Astrocyte (in vitro differentiated cells and primary cell): ENCODE data around the gene LRP1B. TPM values are rescaled to one million over a fixed set of nuclear protein-coding genes. Genes with fewer than 3 reads are reported as not detected.

Source experiments
- DNase-seq: peaks from one replicate; pipeline ENCODE4 v3.0.0-alpha.2; 2010; ENCODE audit warnings: low read depth
- FAIRE-seq: peaks from 2 replicates; lab custom pipeline; 2011; peaks lifted over from hg19 to GRCh38; lab: Jason Lieb, UNC
- H2AFZ ChIP-seq: 2 replicates; pipeline ENCODE4 v1.6.0; 2012; ENCODE audit warnings: low read depth, low read length, inconsistent platforms
- H3K27ac ChIP-seq: 2 replicates; pipeline ENCODE4 v1.5.1; 2011; ENCODE audit warnings: low read depth, low read length, inconsistent platforms
- H3K27me3 ChIP-seq: 2 replicates; pipeline ENCODE4 v1.6.0; 2011; ENCODE audit warnings: low read length, inconsistent platforms; ENCODE audit not compliant: insufficient read depth
- H3K36me3 ChIP-seq: 2 replicates; pipeline ENCODE4 v1.5.1; 2011; ENCODE audit warnings: low read length, inconsistent platforms; ENCODE audit not compliant: insufficient read depth
- H3K4me1 ChIP-seq: 2 replicates; pipeline ENCODE4 v1.5.1; 2011; ENCODE audit warnings: low read length, inconsistent platforms; ENCODE audit not compliant: insufficient read depth
- H3K4me2 ChIP-seq: 2 replicates; pipeline ENCODE4 v1.6.0; 2012; ENCODE audit warnings: low read length, inconsistent platforms
- H3K4me3 ChIP-seq: 2 replicates; pipeline ENCODE4 v1.5.1; 2011; ENCODE audit warnings: low read depth, mild to moderate bottlenecking, low read length, inconsistent platforms; ENCODE audit not compliant: insufficient read depth
- H3K79me2 ChIP-seq: 2 replicates; pipeline ENCODE4 v1.6.0; 2012; ENCODE audit warnings: mild to moderate bottlenecking, low read length, inconsistent platforms; ENCODE audit not compliant: insufficient read depth
- H3K9ac ChIP-seq: 2 replicates; pipeline ENCODE4 v1.6.0; 2012; ENCODE audit warnings: mild to moderate bottlenecking, low read length, inconsistent platforms
- H3K9me3 ChIP-seq: 2 replicates; pipeline ENCODE4 v1.5.1; 2012; ENCODE audit warnings: low read depth, mild to moderate bottlenecking, low read length, inconsistent platforms; ENCODE audit not compliant: insufficient read depth
- H4K20me1 ChIP-seq: 2 replicates; pipeline ENCODE4 v1.6.0; 2012; ENCODE audit warnings: low read length, inconsistent platforms; ENCODE audit not compliant: insufficient read depth
- H3K27ac Mint-ChIP-seq: one replicate; pipeline ENCODE4 v1.8.0; 2021; ENCODE audit warnings: mild to moderate bottlenecking, mixed read lengths; ENCODE audit not compliant: unreplicated experiment
- H3K27me3 Mint-ChIP-seq: one replicate; pipeline ENCODE4 v1.8.0; 2021; ENCODE audit warnings: low read depth, mixed read lengths; ENCODE audit not compliant: unreplicated experiment
- H3K36me3 Mint-ChIP-seq: one replicate; pipeline ENCODE4 v1.8.0; 2021; ENCODE audit warnings: low read depth, mixed read lengths; ENCODE audit not compliant: unreplicated experiment
- H3K4me1 Mint-ChIP-seq: one replicate; pipeline ENCODE4 v1.8.0; 2021; ENCODE audit warnings: low read depth, mixed read lengths; ENCODE audit not compliant: unreplicated experiment
- H3K4me3 Mint-ChIP-seq: one replicate; pipeline ENCODE4 v1.8.0; 2021; ENCODE audit warnings: mild to moderate bottlenecking, moderate library complexity, mixed read lengths; ENCODE audit not compliant: unreplicated experiment
- H3K9me3 Mint-ChIP-seq: one replicate; pipeline ENCODE4 v1.8.0; 2021; ENCODE audit warnings: mild to moderate bottlenecking, mixed read lengths; ENCODE audit not compliant: unreplicated experiment
- CTCF ChIP-seq: IDR thresholded peaks from 2 replicates; pipeline ENCODE4 v1.5.1; 2011; ENCODE audit warnings: low read depth, mild to moderate bottlenecking, inconsistent platforms, low read length, moderate library complexity; ENCODE audit not compliant: insufficient read depth
- EZH2 ChIP-seq: IDR thresholded peaks from 2 replicates; pipeline ENCODE4 v1.6.1; 2012; ENCODE audit warnings: mild to moderate bottlenecking, low read length, inconsistent platforms; ENCODE audit not compliant: insufficient read depth
- total RNA-seq: library from RNA; stranded (reverse); gene quantifications from 2 replicates; pipeline ENCODE4 v1.2.1, GENCODE V29; 2021

LRP1B gene
- total RNA-seq, 1 donor from 2014 or later: 1.5 TPM

DNA sequence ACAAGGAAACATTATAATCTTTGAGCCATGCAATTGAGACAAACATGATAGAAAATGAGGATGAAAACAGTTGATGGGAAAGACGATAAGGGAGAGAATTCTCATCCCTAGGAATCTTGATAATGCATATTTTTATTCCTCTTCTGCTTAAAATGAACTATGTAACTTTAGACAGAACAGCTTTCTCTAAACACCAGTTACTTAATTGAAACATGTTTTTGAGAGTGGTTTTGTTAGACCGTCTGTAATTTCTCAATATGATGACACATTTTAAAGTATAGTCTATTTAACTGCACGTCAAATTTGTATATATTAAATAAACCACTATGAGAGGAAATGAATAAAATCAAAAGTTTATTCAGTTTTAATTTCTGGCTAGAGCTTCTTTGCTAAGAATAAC is 1896.7 kb downstream of the LRP1B start:
- no peaks in the 10 kb centered on the region for H4K20me1 ChIP-seq
- no peak overlapping the region for H3K27ac Mint-ChIP-seq
- no peaks in the 10 kb centered on the region for H3K79me2 ChIP-seq
- H3K9ac ChIP-seq: no peak overlapping the region
- no peak for FAIRE-seq
- no peak for DNase-seq
- no peaks in the 10 kb centered on the region for H3K4me1 Mint-ChIP-seq
- H3K4me3 Mint-ChIP-seq: no peak overlapping the region
- H3K27me3 ChIP-seq: no peaks in the 10 kb centered on the region
- TF ChIP-seq CTCF (no peak), EZH2 (no peak)
- no peaks in the 10 kb centered on the region for H3K4me1 ChIP-seq
- no peaks in the 10 kb centered on the region for H3K9me3 Mint-ChIP-seq
- no peak overlapping the region for H2AFZ ChIP-seq
- H3K4me3 ChIP-seq: no peak overlapping the region
- no peaks in the 10 kb centered on the region for H3K36me3 Mint-ChIP-seq
- no peak overlapping the region for H3K4me2 ChIP-seq
- no peaks in the 10 kb centered on the region for H3K9me3 ChIP-seq
- no peaks in the 10 kb centered on the region for H3K36me3 ChIP-seq
- no peaks in the 10 kb centered on the region for H3K27me3 Mint-ChIP-seq
- H3K27ac ChIP-seq: no peak overlapping the region

- Histone ChIP-seq H3K4me1 (no peaks in the 10 kb centered on the region), H3K9me3 (no peaks in the 10 kb centered on the region), H4K20me1 (no peaks in the 10 kb centered on the region), H3K27me3 (no peaks in the 10 kb centered on the region), H3K4me2 (no peak overlapping the region), H3K27ac (no peak overlapping the region), H3K4me3 (no peak overlapping the region), H3K9ac (no peak overlapping the region), H3K36me3 (no peaks in the 10 kb centered on the region), H2AFZ (no peak overlapping the region), H3K79me2 (no peaks in the 10 kb centered on the region)
- no peak overlapping the region for H3K27ac Mint-ChIP-seq
- no peak for DNase-seq
- no peaks in the 10 kb centered on the region for H3K4me1 Mint-ChIP-seq
- no peaks in the 10 kb centered on the region for H3K27me3 Mint-ChIP-seq
- TF ChIP-seq CTCF (no peak), EZH2 (no peak)
- no peak for FAIRE-seq
- H3K9me3 Mint-ChIP-seq: no peaks in the 10 kb centered on the region
- H3K4me3 Mint-ChIP-seq: no peak overlapping the region
- no peaks in the 10 kb centered on the region for H3K36me3 Mint-ChIP-seq
Measured at GRCh38 chr2:140210963-140211362, 1919.9 kb downstream of the LRP1B start.

DNA sequence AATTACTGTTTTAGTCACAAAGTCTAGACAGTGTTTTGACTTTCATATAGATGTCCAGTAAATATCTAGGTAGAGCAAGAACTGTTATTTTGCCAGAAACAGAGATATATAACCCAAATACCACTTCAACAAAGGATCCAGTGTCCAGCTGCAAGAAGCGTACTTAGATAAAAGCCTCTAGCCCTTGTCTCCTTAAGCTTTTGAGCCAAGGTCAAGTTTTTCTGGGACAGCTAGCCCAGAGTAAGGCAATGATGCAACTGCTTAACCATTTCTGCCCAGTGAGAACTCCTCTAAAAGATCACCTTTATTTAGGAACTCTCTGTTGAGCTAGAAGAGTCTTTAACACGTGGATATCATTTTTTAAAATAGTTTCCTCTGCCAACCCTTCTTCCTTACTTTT is 1925.7 kb downstream of the LRP1B start:
- FAIRE-seq: no peak
- no peaks in the 10 kb centered on the region for H3K9me3 ChIP-seq
- Mint-ChIP-seq H3K4me3 (no peak overlapping the region), H3K27me3 (no peaks in the 10 kb centered on the region), H3K9me3 (no peaks in the 10 kb centered on the region), H3K27ac (no peak overlapping the region), H3K4me1 (no peaks in the 10 kb centered on the region), H3K36me3 (no peaks in the 10 kb centered on the region)
- H3K4me2 ChIP-seq: no peak overlapping the region
- H3K9ac ChIP-seq: no peak overlapping the region
- H2AFZ ChIP-seq: no peak overlapping the region
- H3K27me3 ChIP-seq: no peaks in the 10 kb centered on the region
- no peaks in the 10 kb centered on the region for H3K79me2 ChIP-seq
- H3K36me3 ChIP-seq: no peaks in the 10 kb centered on the region
- TF ChIP-seq EZH2 (no peak), CTCF (no peak)
- no peak overlapping the region for H3K4me3 ChIP-seq
- DNase-seq: no peak
- H3K4me1 ChIP-seq: no peaks in the 10 kb centered on the region
- H4K20me1 ChIP-seq: no peaks in the 10 kb centered on the region
- no peak overlapping the region for H3K27ac ChIP-seq
